Stimulated activated CD8-positive, alpha-beta memory T cell treated with anti-CD3 and anti-CD28 coated beads, Interleukin-7, amount 100 ng/mL, for 24 hours (primary cell): Measurements from ENCODE around the gene CDK6.
A peak's percentile ranks its signal among the peaks of the same experiment; 100 is the strongest.

Experiments used
- DNase-seq: peaks from one replicate; pipeline ENCODE4 v3.0.0-alpha.2; 2020; ENCODE audit warnings: low read depth

CDK6 gene

DNA sequence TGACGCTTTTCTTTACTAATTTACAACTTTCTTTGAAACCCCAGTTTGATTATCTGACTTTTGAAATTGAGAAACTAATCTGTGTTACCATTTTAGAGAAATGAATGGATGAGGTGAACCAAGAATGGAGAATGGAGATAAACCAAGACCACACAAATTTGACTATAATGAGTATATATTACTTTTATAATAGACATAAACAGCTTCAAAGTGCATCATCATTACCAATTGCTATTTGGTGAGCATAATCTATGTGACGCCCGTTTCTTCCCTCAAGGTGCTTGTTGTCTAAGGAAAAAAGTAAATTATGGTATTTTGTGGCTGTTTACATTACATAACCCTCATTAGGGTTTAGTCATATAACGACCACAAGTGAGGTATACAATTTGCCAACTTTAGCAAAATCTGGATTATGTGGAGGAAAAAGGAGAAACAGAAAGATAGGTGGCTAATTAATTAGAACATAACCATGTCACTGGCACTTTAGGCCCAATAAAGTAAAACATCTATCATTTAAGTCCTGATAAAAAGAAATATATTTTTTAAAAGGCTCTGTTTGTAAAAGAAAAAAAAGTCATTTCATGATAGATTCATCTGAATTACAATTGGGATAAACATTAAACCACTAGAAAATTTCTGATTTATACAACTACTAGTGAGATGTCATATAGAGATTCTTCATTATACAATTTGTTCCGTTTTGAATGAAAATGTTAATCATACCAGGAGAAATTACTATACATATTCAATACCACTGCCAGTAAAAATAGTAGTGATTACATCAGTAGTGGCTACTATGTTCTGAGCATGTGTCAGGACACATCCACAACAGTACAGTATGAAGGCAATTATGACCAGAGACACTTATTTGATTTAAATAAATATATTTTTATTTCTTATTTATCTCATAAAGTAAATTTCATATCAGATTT lies 128.0 kb downstream of the CDK6 start:
- DNase-seq: no peak

DNA sequence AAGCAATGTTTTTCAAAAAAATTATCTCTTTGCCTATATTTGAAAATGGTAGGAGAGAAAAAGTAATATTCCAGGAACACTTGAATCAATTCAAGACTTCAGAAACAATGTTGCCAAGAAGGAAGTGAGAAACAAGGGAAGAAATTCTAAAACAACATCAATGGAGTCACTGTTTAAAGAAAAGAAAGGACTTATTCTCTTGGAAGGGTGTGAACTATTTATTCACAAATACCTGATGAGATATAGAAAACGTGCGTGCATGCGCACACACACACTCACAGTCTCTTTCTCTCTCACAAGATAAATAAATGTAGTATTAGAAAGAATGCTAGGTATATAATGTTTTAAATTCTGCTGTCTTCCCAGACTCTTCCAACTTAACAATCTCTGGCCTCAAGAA lies 128.9 kb downstream of the CDK6 start:
- no peak for DNase-seq

DNA sequence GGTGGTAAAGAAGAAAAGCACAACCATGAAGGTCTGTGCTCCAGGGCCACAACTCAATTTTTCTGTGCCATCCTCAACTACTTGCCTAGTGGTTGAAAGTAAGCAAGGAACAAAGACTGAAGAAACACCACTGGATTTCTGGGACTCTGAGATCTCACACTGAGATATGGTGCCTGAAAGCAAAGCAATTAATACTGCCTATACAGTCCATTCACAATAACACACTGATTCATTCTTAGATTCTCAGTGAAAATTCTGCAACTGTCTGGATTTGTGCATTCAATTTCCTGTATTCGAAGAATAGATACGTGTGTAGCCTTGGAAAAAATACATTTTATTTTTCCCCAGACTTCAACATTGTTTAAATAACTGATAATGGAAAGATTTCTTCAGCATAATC lies 129.8 kb downstream of the CDK6 start:
- DNase-seq: no peak

DNA sequence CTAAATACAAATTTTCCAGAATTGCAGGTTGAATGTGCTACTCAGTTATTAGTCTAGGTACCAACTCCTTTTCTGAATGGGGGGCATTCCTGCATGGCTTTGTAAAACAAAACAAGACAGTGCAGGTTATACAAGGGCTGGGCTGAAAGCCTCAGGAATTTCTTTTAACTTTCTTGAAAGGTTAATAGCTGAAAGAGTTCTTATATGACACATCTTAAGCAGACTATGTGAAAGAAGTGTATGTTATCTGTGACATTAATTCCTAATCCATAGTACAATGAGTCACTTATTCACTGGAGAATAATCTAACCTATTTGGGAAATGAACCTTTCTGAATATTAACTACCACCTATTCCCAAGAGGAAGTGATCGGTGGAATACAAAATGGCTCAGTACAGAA lies 130.5 kb downstream of the CDK6 start:
- DNase-seq: no peak

GRCh38 chr7:92704858-92705257 lies 131.5 kb downstream of the CDK6 start:
- DNase-seq: no peak

DNA sequence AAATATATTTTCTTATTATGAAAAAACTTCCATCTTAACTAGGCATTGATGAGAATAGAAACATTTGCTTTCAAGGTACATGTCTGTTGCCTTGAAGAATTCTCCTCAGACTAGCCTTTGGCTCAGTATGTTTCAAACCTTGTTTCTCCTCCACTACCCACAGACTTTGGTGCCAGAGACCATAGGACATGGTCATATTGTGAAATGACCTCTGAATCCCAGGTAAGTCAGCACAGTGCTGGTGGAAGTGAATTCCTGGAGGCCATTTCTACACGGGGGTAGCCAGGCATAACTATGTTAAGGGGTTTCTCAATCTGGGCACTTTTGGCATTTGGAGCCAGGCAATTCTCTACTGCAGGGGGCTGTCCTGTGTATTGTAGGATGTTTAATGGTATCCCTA lies 133.8 kb downstream of the CDK6 start:
- DNase-seq: no peak

DNA sequence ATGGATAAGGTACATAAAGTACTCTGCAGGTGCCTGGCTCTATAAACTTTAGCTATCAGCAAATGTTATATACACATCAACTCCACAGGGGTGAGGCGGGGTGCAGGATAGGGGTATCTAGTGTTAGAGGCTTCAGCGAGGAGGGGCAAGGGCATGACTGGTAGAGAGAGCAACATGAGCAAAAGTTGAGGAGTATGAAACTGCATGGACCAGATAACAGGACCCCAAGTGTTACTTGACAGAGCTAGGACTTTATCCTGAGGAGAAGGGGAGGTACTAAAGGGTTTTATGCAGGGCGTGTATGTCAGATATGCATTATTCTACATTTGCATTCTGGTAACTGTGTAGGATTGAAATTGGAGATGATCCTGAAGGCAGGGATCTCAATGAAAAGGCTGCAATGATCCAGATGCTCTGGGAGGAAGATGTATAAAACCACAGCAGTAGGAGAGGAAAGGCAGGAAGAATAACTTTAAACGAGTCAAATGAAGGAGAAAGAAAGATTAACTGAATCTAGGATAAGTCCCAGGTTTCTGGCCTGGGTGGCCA lies 136.3 kb downstream of the CDK6 start:
- DNase-seq: no peak

DNA sequence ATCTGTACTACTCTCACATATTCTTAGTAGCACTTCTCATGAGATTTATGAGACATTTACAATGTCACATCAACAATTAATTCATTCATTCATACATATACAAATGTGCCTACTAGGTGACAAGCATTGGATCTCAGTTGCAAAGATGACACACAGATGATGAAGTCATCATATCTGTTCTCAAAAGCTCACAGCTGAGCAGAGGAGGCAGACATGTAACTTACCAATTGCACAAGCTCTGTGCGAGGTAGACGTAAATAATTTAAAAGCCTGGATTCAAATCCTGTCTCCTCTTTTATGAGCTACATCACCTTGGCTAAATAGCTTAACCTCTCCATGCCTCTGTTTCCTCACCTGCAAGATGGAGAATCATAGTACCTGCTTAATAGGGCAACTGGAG lies 136.8 kb downstream of the CDK6 start:
- DNase-seq: no peak

GRCh38 chr7:92698237-92698841 lies 138.0 kb downstream of the CDK6 start:
- no peak for DNase-seq

DNA sequence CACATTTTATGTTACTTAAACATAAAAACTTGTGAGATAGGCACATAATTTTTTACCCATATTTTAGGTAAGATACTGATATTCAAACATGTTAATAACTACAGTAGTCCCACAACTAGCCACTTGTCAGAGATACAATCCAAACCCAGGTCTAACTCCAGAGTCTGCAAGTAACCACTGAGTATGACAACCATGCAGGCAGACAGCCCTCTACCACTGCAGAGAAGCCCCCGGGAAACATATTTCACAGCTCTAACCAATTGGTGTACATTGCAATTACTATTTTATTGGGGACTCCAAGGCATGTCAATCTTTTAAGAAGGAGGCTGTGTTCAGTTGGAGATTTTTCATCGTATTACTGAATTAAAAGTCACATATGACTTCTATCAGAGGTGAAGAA lies 139.0 kb downstream of the CDK6 start:
- DNase-seq: no peak

DNA sequence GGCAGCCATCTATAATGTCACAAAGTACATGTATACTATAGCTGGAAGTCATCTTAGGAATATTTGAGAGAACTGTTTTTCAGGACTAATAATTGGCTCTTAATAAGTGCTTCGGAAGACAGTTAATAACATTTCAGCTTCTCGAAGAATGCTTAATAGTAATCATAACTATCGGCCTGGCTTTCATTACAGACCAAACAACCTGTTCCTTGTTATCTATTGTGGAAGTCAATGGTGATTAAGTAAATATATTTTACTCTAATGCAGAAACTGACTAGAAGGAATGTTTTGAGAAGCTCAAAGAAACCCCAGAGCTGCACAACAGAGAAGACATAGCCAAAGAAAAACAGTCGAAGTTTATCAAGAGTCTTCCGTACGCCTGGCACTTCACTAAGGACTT lies 139.4 kb downstream of the CDK6 start:
- no peak for DNase-seq

DNA sequence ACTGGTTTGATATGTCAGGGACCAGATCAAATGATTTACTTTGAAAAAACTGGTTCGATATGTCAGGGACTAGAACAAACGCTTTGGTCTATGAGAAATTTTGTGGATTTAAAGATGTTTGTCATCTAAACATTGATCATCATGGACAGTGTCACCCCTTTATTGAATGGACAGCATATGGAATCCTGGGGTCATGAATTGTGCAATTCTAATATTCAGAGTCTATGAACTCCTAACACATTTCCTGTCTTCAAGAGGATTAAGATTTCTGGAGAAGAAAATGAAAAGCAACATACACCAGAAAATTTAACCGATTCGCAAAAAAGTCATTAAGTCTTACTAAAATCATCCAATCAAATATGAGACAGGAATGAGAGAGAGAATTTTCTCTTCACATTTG lies 139.8 kb downstream of the CDK6 start:
- DNase-seq: no peak

- DNase-seq: no peak
Observed at GRCh38 chr7:92695308-92696261, 140.8 kb downstream of the CDK6 start.

DNA sequence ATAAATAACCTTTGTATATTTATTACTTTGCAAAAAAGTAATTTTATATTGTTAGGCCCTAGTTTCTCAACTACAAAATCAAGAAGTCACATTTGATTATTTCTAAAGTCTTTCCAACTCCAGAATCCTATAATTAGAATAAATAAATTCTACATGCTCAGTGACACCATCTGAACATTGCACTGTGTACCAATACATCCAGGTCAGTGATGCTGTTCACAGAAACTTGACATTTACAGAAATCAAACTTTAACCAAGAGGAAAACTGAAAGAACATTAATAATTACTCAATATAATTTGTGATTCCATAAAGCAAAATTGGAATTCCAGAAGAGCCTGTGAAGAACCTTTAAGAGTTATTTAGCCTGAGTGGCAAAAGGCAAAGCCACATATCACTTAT lies 142.2 kb downstream of the CDK6 start:
- DNase-seq: no peak

DNA sequence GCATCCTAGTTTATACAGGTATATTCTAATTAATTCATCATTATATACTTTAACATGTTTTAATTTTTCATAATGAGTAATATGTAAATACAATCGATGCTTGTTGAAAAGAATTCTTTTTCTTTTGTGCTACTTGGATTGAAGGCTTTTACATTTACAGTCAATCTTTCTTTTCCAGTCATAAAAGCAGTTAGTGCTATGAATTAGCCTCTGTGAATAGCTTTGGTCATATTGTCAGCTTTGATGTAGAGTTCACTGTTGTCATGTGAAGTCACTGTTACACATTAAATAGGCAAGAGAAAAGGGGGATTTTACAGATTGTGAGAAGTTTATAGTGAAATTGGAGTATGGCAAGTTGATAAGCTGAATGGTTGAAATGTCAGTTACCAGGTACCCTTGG lies 142.9 kb downstream of the CDK6 start:
- no peak for DNase-seq

DNA sequence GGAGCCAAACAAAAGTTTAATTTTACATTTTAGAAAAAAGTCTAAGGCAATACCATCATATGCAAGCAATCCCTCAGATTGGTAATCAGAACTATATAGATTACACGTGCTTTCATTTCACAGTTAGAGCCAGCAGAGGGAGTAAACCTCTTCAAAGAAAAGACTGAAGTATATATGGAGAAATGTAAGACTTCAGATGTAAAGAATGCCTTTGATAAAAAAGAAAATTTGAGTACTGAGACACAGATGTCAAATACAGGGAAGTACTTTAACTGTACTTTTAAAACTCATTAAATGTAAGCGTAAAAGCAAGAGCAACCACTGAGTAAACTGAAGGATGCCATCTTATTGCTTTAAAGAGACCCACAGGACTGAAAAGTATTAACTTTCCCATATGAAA lies 144.8 kb downstream of the CDK6 start:
- DNase-seq: no peak

DNA sequence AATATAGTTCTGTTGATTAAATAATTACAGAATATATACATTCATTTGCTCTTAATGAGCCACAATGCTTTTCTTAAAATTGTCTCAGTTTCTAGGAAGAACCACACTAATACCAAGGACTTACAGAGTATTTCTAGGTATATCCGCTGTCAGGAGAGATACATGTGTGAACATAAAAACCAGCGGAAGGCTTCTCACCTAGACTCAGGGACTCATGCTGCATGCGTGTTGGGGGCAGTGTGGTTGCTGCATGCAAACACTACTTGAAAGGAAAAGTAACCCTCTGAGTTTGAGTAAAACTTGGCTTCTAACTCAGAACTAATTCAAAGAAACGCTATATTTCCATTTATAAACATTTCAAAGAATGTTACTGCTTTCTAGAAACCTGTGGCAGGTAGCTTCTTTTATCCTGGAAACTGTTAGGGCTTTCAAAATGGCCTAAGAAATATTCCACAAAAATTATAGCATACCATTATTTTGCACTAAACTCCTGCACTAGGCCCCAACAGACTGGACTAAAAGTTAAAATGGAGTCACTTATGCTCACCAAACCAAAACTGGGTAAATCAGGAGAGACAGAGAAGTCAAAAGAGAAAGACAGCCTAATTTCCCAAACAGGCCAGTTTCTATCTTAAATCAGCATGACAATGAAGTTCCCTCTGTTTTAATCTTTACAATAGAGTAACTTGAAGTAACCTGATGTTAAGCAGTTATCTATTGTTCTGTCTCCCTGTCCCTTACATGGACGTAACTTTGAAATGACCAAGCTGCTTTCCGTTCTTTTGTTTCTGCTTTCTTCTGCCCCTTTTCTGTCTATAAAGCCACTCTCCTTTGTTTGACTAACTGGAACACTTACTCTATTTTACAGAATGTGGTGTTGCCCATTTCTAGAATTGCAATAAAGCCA lies 151.0 kb downstream of the CDK6 start:
- peak; percentile 21 for DNase-seq

- DNase-seq: no peak
Observed at GRCh38 chr7:92684274-92684673, 152.1 kb downstream of the CDK6 start.

DNA sequence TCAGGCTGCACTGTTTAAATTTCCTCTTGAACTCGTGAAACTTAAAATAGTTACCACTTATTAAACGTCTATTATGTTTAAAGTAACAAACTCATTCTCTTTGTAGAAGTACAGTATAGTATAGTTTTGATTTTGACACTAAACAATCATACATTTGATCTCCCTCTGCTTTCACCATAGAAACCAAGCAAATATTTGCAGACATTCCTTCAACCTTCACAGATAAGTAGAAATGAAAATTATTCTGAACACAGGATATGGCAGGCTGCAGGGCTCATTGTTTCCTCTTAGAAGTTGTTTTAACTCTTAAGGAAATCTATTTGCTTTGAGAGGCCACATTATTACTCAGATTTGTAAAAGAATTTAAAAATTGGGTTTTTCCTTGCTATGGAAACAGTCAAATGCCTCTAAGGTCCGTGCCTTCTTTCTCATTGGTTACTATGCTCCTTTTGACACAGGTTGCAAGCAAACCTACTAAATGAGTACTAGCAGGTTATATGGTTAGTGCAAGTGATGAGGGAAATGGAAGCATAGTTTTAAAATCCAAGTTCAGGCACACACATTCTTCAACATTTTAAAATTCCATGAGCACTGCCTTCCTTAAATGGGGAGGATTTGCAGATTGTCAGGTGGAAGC lies 153.4 kb downstream of the CDK6 start:
- no peak for DNase-seq

DNA sequence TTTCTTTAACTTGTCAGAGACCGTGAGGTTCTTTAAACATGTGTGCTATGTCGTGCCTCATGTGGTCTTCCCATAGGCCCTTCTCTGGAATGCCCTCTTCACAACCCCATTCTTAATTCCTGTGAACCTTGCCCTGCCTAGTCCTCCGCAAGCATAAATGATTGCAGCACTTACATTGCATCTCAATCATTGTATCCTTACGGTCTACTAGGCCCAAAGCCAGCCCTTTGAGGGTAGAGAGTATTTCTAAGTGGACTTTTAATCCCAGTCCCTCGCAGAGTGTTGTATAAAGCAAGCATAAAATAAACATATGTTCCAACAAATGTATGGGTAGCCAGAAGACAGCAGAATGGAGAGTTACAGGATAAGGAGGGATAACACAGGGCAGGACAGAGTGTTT lies 154.0 kb downstream of the CDK6 start:
- DNase-seq: no peak

DNA sequence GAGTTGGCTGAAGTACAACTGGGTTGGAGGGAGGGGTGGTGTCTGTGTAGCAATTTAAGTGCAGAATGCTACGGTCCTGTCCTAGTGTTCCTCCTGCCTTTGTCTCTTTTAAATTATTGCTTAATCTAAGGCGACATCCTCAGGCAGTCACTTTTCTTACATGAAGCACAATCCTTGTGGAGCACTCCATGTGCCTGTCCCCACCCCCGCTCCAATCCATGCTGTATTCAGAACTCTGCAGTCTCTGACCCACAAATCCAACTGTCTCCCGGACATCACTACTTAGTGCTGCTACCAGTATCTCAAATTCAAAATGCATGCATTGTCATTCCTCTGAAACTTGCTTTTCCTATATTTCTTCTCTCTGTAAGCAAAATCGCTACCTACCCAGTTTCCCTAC lies 154.7 kb downstream of the CDK6 start:
- DNase-seq: no peak
